ENCODE data around the gene PIK3R5. TPM values are rescaled to one million over a fixed set of nuclear protein-coding genes. Genes with fewer than 3 reads are reported as not detected.
A peak's percentile ranks its signal among the peaks of the same experiment; 100 is the strongest.

PIK3R5 gene
- total RNA-seq, 2 experiments from 2014 or later, result 0.76 to 1.5 TPM

GRCh38 chr17:8964801-8965393 lies 610 bp downstream of the PIK3R5 start:
- peak overlapping the region; percentile 65 for H3K4me3 ChIP-seq (ENCODE audit: low read depth, low read length, poor library complexity, severe bottlenecking)

DNA sequence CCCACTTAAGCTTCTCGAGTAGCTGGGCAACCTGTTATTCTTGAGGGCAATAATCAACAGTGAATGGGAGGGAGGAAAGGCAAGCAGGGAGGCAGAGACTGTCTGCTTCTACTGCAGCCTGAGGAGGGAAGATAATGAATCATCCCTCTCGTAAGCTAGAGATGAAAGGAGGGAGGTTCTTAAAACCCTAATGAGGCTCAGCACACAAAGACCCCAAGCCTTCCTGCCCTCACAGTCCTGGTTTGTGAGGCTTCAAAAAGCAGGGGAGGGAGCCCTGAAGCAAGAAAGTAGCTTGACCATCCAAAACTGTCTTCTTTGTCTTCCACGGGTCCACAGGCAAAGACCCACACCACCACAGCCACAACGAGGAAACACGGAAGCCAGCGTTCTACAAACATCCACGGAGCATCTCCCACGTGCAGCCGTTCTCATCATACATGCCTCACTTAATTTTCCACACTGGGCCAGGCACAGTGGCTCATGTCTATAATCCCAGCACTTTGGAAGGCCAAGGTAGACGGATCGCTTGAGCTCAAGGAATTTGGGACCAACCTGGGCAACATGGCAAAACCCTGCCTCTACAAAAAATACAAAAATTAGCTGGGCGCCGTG lies 1.8 kb downstream of the PIK3R5 start:
- ChIA-PET CTCF (ENCODE audit: unreplicated experiment) (no interaction called here), POLR2A (no interaction called here)
- Histone ChIP-seq H3K36me3 (ENCODE audit: insufficient read depth, low read length) (no peaks in the 10 kb centered on the region), H3K4me1 (ENCODE audit: insufficient read depth, low read length, poor library complexity, severe bottlenecking) (peaks cover 5% of the 10 kb centered on the region), H3K79me2 (ENCODE audit: insufficient read depth, low read depth, low read length) (no peaks in the 10 kb centered on the region), H4K20me1 (ENCODE audit: insufficient read depth, low read length) (no peaks in the 10 kb centered on the region), H3K4me2 (ENCODE audit: low read length) (no peak overlapping the region), H3K9me2 (ENCODE audit: insufficient read depth, low read length) (no peaks in the 10 kb centered on the region), H3K27ac (ENCODE audit: low read depth, low read length, poor library complexity, severe bottlenecking) (no peak overlapping the region), H3K4me3 (ENCODE audit: low read depth, low read length, poor library complexity, severe bottlenecking) (no peak overlapping the region), H3K9me3 (ENCODE audit: low read length) (0 out of 2 replicates have a peak, but pooled peaks cover 4% of the 10 kb centered on the region), H2AFZ (ENCODE audit: low read length) (no peak overlapping the region)
- no peak for DNase-seq (ENCODE audit: low spot score)
- intact Hi-C loops (cut with micrococcal nuclease; ENCODE audit: unreplicated experiment), result loop anchor here (10.0 kb wide), 1 partner anchor 329 kb away; the partner anchor contains the start of gene MYH10
- BruUV-seq (replicated peaks), result no TSS peak
- TF ChIP-seq EZH2phosphoT487 (IDR thresholded peaks at IDR 0.05; ENCODE audit: borderline replicate concordance, low read depth, low read length), result no peak
- TF ChIP-seq, protein P1, sequence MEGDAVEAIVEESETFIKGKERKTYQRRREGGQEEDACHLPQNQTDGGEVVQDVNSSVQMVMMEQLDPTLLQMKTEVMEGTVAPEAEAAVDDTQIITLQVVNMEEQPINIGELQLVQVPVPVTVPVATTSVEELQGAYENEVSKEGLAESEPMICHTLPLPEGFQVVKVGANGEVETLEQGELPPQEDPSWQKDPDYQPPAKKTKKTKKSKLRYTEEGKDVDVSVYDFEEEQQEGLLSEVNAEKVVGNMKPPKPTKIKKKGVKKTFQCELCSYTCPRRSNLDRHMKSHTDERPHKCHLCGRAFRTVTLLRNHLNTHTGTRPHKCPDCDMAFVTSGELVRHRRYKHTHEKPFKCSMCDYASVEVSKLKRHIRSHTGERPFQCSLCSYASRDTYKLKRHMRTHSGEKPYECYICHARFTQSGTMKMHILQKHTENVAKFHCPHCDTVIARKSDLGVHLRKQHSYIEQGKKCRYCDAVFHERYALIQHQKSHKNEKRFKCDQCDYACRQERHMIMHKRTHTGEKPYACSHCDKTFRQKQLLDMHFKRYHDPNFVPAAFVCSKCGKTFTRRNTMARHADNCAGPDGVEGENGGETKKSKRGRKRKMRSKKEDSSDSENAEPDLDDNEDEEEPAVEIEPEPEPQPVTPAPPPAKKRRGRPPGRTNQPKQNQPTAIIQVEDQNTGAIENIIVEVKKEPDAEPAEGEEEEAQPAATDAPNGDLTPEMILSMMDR (conservative IDR thresholded peaks at IDR 0.05; ENCODE audit: low read length), result no peak

More at GRCh38 chr17:8964801-8965393, 610 bp downstream of the PIK3R5 start:
- Histone ChIP-seq H3K36me3 (ENCODE audit: insufficient read depth, low read length) (no peaks in the 10 kb centered on the region), H3K27ac (ENCODE audit: low read depth, low read length, poor library complexity, severe bottlenecking) (no peak overlapping the region), H3K79me2 (ENCODE audit: insufficient read depth, low read depth, low read length) (no peaks in the 10 kb centered on the region), H3K9me2 (ENCODE audit: insufficient read depth, low read length) (no peaks in the 10 kb centered on the region), H2AFZ (ENCODE audit: low read length) (no peak overlapping the region), H3K4me2 (ENCODE audit: low read length) (peak overlapping the region; percentile 47), H3K9me3 (ENCODE audit: low read length) (0 out of 2 replicates have a peak, but pooled peaks cover 4% of the 10 kb centered on the region), H3K4me1 (ENCODE audit: insufficient read depth, low read length, poor library complexity, severe bottlenecking) (peaks cover 5% of the 10 kb centered on the region), H4K20me1 (ENCODE audit: insufficient read depth, low read length) (no peaks in the 10 kb centered on the region)
- BruUV-seq (replicated peaks), result no TSS peak
- ChIA-PET CTCF (ENCODE audit: unreplicated experiment) (no interaction called here), POLR2A (no interaction called here)
- intact Hi-C loops (cut with micrococcal nuclease; ENCODE audit: unreplicated experiment), result loop anchor here (10.0 kb wide), 1 partner anchor 330 kb away; the partner anchor contains the start of gene MYH10
- DNase-seq (ENCODE audit: low spot score), result no peak
- TF ChIP-seq, protein P1 (conservative IDR thresholded peaks at IDR 0.05; ENCODE audit: low read length), result no peak
- no peak for TF ChIP-seq EZH2phosphoT487 (IDR thresholded peaks at IDR 0.05; ENCODE audit: borderline replicate concordance, low read depth, low read length)

DNA sequence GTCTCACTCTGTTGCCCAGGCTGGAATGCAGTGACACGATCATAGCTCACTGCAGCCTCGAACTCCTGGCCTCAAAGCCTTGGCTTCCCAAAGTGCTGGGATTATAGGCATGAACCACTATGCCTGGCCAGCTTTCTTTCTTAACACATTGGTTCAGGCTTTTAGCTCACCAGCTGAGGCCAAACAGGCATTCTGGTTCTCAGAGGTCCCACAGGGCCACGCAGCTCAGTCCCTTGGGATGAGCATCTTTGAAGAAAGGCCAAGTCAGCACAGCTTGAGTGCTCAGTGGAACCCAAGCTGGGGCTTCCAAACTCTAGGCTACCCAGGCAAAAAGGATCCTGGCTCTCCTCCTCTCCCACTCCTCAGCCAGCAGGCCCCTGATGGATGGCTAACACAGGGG lies 2.5 kb downstream of the PIK3R5 start:
- no peak overlapping the region for H3K4me2 ChIP-seq (ENCODE audit: low read length)
- CTCF ChIA-PET (ENCODE audit: unreplicated experiment), result interaction anchor here (0.6 kb wide), 1 partner anchor 49 kb away, joined by 3 read pairs; no protein-coding TSS in a partner anchor
- POLR2A ChIA-PET, result no interaction called here
- H3K4me1 ChIP-seq (ENCODE audit: insufficient read depth, low read length, poor library complexity, severe bottlenecking), result peaks cover 5% of the 10 kb centered on the region
- H2AFZ ChIP-seq (ENCODE audit: low read length), result no peak overlapping the region
- H3K9me2 ChIP-seq (ENCODE audit: insufficient read depth, low read length), result no peaks in the 10 kb centered on the region
- H3K36me3 ChIP-seq (ENCODE audit: insufficient read depth, low read length), result no peaks in the 10 kb centered on the region
- no peak for TF ChIP-seq EZH2phosphoT487 (IDR thresholded peaks at IDR 0.05; ENCODE audit: borderline replicate concordance, low read depth, low read length)
- TF ChIP-seq, protein P1 (conservative IDR thresholded peaks at IDR 0.05; ENCODE audit: low read length), result no peak
- H3K79me2 ChIP-seq (ENCODE audit: insufficient read depth, low read depth, low read length), result no peaks in the 10 kb centered on the region
- no peaks in the 10 kb centered on the region for H3K9me3 ChIP-seq (ENCODE audit: low read length)
- BruUV-seq (replicated peaks), result no TSS peak
- DNase-seq (ENCODE audit: low spot score), result no peak
- H3K27ac ChIP-seq (ENCODE audit: low read depth, low read length, poor library complexity, severe bottlenecking), result no peak overlapping the region
- no peaks in the 10 kb centered on the region for H4K20me1 ChIP-seq (ENCODE audit: insufficient read depth, low read length)
- intact Hi-C loops (cut with micrococcal nuclease; ENCODE audit: unreplicated experiment), result loop anchor here (10.0 kb wide), 1 partner anchor 328 kb away; the partner anchor contains the start of gene MYH10
- no peak overlapping the region for H3K4me3 ChIP-seq (ENCODE audit: low read depth, low read length, poor library complexity, severe bottlenecking)

All from OCI-LY7 (cell line).